PC-3 (cell line): ENCODE data around the gene CPD. TPM values are rescaled to one million over a fixed set of nuclear protein-coding genes. Genes with fewer than 3 reads are reported as not detected.

Source experiments
- ATAC-seq: fragments of 200-7000 bp; cut with Tn5 transposase; 2 replicates; pipeline ENCODE4 v1.9.1; 2020; ENCODE audit warnings: mild to moderate bottlenecking, moderate library complexity
- BruUV-seq: library from RNA; stranded (reverse); fragments of 400-500 nt; replicated peaks from 2 replicates; lab custom pipeline; 2021; lab: Mats Ljungman, UMichigan
- CTCF ChIA-PET: fragments of 300-600 bp; sonication (Branson Sonifier 250); formaldehyde crosslinking; loops from one replicate; lab custom pipeline; 2022; ENCODE audit warnings: antibody characterized with exemption; lab: Charles Lee
- POLR2A ChIA-PET: fragments of 300-600 bp; sonication (Branson Sonifier 250); formaldehyde crosslinking; loops from one replicate; lab custom pipeline; 2022; ENCODE audit warnings: antibody characterized with exemption; ENCODE audit not compliant: unreplicated experiment; lab: Charles Lee
- DNase-seq: peaks from one replicate; pipeline ENCODE4 v3.0.0-alpha.2; 2015
- H2AFZ ChIP-seq: fragments of 300-600 bp; sonication (generic); 2 replicates; pipeline ENCODE4 v1.6.0; 2016; ENCODE audit warnings: antibody characterized with exemption, low read length
- H3F3A ChIP-seq: fragments of 300-600 bp; sonication (generic); one replicate; pipeline ENCODE4 v1.6.0; 2017; ENCODE audit warnings: antibody characterized with exemption, low read length, control low read depth, mild to moderate bottlenecking; ENCODE audit not compliant: unreplicated experiment
- H3K27ac ChIP-seq: fragments of 300-600 bp; sonication (generic); 2 replicates; pipeline ENCODE4 v1.5.1; 2016; ENCODE audit warnings: mild to moderate bottlenecking, low read length
- H3K27me3 ChIP-seq: fragments of 300-600 bp; sonication (generic); 2 replicates; pipeline ENCODE4 v1.6.1; 2016; ENCODE audit warnings: low read length, mixed read lengths
- H3K36me3 ChIP-seq: fragments of 300-600 bp; sonication (generic); 2 replicates; pipeline ENCODE4 v1.6.1; 2016; ENCODE audit warnings: low read depth, mixed run types, low read length, mixed read lengths
- H3K4me1 ChIP-seq: fragments of 300-600 bp; sonication (generic); 2 replicates; pipeline ENCODE4 v1.5.1; 2016; ENCODE audit warnings: low read length; ENCODE audit not compliant: insufficient read depth
- H3K4me2 ChIP-seq: fragments of 300-600 bp; sonication (generic); 2 replicates; pipeline ENCODE4 v1.6.0; 2016; ENCODE audit warnings: low read length
- H3K4me3 ChIP-seq: fragments of 300-600 bp; sonication (generic); 2 replicates; pipeline ENCODE4 v1.5.1; 2016; ENCODE audit warnings: mild to moderate bottlenecking, low read length, mixed read lengths
- H3K79me2 ChIP-seq: fragments of 300-600 bp; sonication (generic); 2 replicates; pipeline ENCODE4 v1.6.1; 2017; ENCODE audit warnings: low read length, mixed read lengths
- H3K9ac ChIP-seq: fragments of 300-600 bp; sonication (generic); 2 replicates; pipeline ENCODE4 v1.6.0; 2016; ENCODE audit warnings: mild to moderate bottlenecking, low read length
- H3K9me2 ChIP-seq: fragments of 300-600 bp; sonication (generic); replicated peaks from 2 replicates; pipeline ENCODE4 v1.6.1; 2016; ENCODE audit warnings: mixed run types, low read length, mixed read lengths
- H3K9me3 ChIP-seq: fragments of 300-600 bp; sonication (generic); 2 replicates; pipeline ENCODE4 v1.6.1; 2016; ENCODE audit warnings: low read length, mixed read lengths
- H4K20me1 ChIP-seq: fragments of 300-600 bp; sonication (generic); 2 replicates; pipeline ENCODE4 v1.6.1; 2016; ENCODE audit warnings: low read length, mixed read lengths
- CTCF ChIP-seq: fragments of 300-600 bp; sonication (generic); conservative IDR thresholded peaks from 2 replicates; pipeline ENCODE4 v1.5.1; 2017; ENCODE audit warnings: antibody characterized with exemption, low read depth, mild to moderate bottlenecking, low read length
- EZH2 ChIP-seq: fragments of 300-600 bp; sonication (generic); IDR thresholded peaks from one replicate; pipeline ENCODE4 v1.6.1; 2017; ENCODE audit warnings: antibody characterized with exemption, mild to moderate bottlenecking, low read length; ENCODE audit not compliant: unreplicated experiment
- EZH2phosphoT487 ChIP-seq: fragments of 300-600 bp; sonication (generic); IDR thresholded peaks from 2 replicates; pipeline ENCODE4 v1.6.1; 2018; ENCODE audit warnings: mild to moderate bottlenecking, antibody characterized with exemption, low read length, borderline replicate concordance
- intact Hi-C: fragments of 100-400 bp; cut with micrococcal nuclease; formaldehyde crosslinking; loops from 2 replicates; pipeline ENCODE4 v1.9.0; 2023
- total RNA-seq: library from RNA; depleted of rRNA; stranded (reverse); fragments of >200 nt; gene quantifications from 2 replicates; pipeline ENCODE4 v1.2.3, GENCODE V29; 2014

Gene CPD
- total RNA-seq, 1 experiment from 2014 or later = 30.9 TPM

GRCh38 chr17:30380643-30381339 is 2.1 kb downstream of the CPD start:
- H3K9me3 ChIP-seq = no peaks in the 10 kb centered on the region
- TF ChIP-seq EZH2 (no peak), CTCF (no peak), EZH2phosphoT487 (no peak)
- no TSS peak for BruUV-seq
- DNase-seq (no peak), ATAC-seq (no peak)
- H3K4me2 ChIP-seq = peak overlapping the region; percentile 88
- POLR2A ChIA-PET = no interaction called here
- peaks cover 34% of the 10 kb centered on the region for H3K4me1 ChIP-seq
- CTCF ChIA-PET = no interaction called here
- intact Hi-C loops = no loop called here
- H3K36me3 ChIP-seq = 0 out of 2 replicates have a peak, but pooled peaks cover 3% of the 10 kb centered on the region
- peaks cover 47% of the 10 kb centered on the region for H3K79me2 ChIP-seq
- no peak overlapping the region; the same call in 1 of the 2 replicates for H2AFZ ChIP-seq
- H3F3A ChIP-seq = no peaks in the 10 kb centered on the region
- H3K9ac ChIP-seq = peak overlapping the region; percentile 23; the same call in 1 of the 2 replicates
- H4K20me1 ChIP-seq = peaks cover 15% of the 10 kb centered on the region; the same call in 1 of the 2 replicates
- H3K27me3 ChIP-seq = no peaks in the 10 kb centered on the region
- no peak overlapping the region for H3K27ac ChIP-seq
- H3K4me3 ChIP-seq = peak overlapping the region; percentile 89
- no peaks in the 10 kb centered on the region for H3K9me2 ChIP-seq

GRCh38 chr17:30381340-30381659 is 2.6 kb downstream of the CPD start:
- Histone ChIP-seq H3K27me3 (no peaks in the 10 kb centered on the region), H3K4me2 (peak overlapping the region; percentile 88), H3K4me1 (peaks cover 29% of the 10 kb centered on the region), H3K9ac (peak overlapping the region; percentile 23; the same call in 1 of the 2 replicates), H3F3A (no peaks in the 10 kb centered on the region), H3K4me3 (peak overlapping the region; percentile 89), H2AFZ (no peak overlapping the region), H4K20me1 (peaks cover 15% of the 10 kb centered on the region; the same call in 1 of the 2 replicates), H3K79me2 (peaks cover 47% of the 10 kb centered on the region), H3K9me3 (no peaks in the 10 kb centered on the region), H3K36me3 (0 out of 2 replicates have a peak, but pooled peaks cover 3% of the 10 kb centered on the region), H3K9me2 (no peaks in the 10 kb centered on the region), H3K27ac (no peak overlapping the region)
- DNase-seq (no peak), ATAC-seq (no peak)
- BruUV-seq = no TSS peak
- POLR2A ChIA-PET = no interaction called here
- CTCF ChIA-PET = no interaction called here
- intact Hi-C loops = no loop called here
- TF ChIP-seq EZH2 = no peak
- TF ChIP-seq CTCF = no peak

- POLR2A ChIA-PET = no interaction called here
Observed at GRCh38 chr17:30382345-30382744, 3.6 kb downstream of the CPD start.

More at GRCh38 chr17:30382345-30382744, 3.6 kb downstream of the CPD start:
- DNase-seq (no peak), ATAC-seq (no peak)
- Histone ChIP-seq H3K9ac (no peak overlapping the region), H3K4me3 (no peak overlapping the region), H3K27me3 (no peaks in the 10 kb centered on the region), H3K36me3 (0 out of 2 replicates have a peak, but pooled peaks cover 3% of the 10 kb centered on the region), H3K4me2 (peak overlapping the region; percentile 88; the same call in 1 of the 2 replicates), H3K9me3 (no peaks in the 10 kb centered on the region), H3K79me2 (peaks cover 47% of the 10 kb centered on the region), H3F3A (no peaks in the 10 kb centered on the region), H3K9me2 (no peaks in the 10 kb centered on the region), H3K4me1 (peaks cover 20% of the 10 kb centered on the region), H2AFZ (no peak overlapping the region), H4K20me1 (peaks cover 15% of the 10 kb centered on the region; the same call in 1 of the 2 replicates), H3K27ac (no peak overlapping the region)
- no TSS peak for BruUV-seq
- TF ChIP-seq CTCF = no peak
- no peak for TF ChIP-seq EZH2phosphoT487
- no peak for TF ChIP-seq EZH2
- CTCF ChIA-PET = no interaction called here
- intact Hi-C loops = no loop called here
